Hematopoietic multipotent progenitor cell (in vitro differentiated cells): Measurements from ENCODE around the gene RAB6C. TPM values are rescaled to one million over a fixed set of nuclear protein-coding genes. Genes with fewer than 3 reads are reported as not detected.
"Not testable (repeated sequence)": the region's sequence is repeated elsewhere in the genome, so short reads cannot be mapped to it uniquely, and the experiment has no call there.

Source experiments
- DNase-seq, 3 donors: peaks; one replicate each; pipeline ENCODE4 v3.0.0-alpha.2; 2011 to 2015; ENCODE audit warnings: low read depth in 2 of 3, low spot score in 2 of 3
- total RNA-seq: library from RNA; depleted of rRNA; stranded (reverse); fragments of >200 nt; gene quantifications from one replicate; pipeline ENCODE4 v1.2.3, GENCODE V29; 2012

The RAB6C gene
- total RNA-seq, 1 donor, result under 0.01 TPM

GRCh38 chr2:129992415-129993006, 13.0 kb downstream of the RAB6C start:
- DNase-seq, result not testable (repeated sequence)

GRCh38 chr2:129993151-129993550, 13.7 kb downstream of the RAB6C start:
- DNase-seq, result not testable (repeated sequence)

- DNase-seq, result not testable (repeated sequence)
Measured at GRCh38 chr2:129996657-129997237, 17.3 kb downstream of the RAB6C start.

- DNase-seq, result not testable (repeated sequence)
Measured at GRCh38 chr2:129998771-129999170, 19.3 kb downstream of the RAB6C start.

GRCh38 chr2:130005862-130006261, 26.4 kb downstream of the RAB6C start:
- DNase-seq, result not testable (repeated sequence)

GRCh38 chr2:130016701-130017100, 37.2 kb downstream of the RAB6C start:
- DNase-seq, result not testable (repeated sequence)

GRCh38 chr2:130019402-130019801, 39.9 kb downstream of the RAB6C start:
- DNase-seq, result no peak

GRCh38 chr2:130020069-130020468, 40.6 kb downstream of the RAB6C start:
- not testable (repeated sequence) for DNase-seq

- DNase-seq, result not testable (repeated sequence)
Measured at GRCh38 chr2:130025931-130026330, 46.5 kb downstream of the RAB6C start.

Other genes starting within 250 kb of the RAB6C start
- under 0.01 TPM for gene POTEF, start 149.6 kb downstream of the RAB6C start, total RNA-seq
- not detected for gene CCDC74B, start 165.4 kb downstream of the RAB6C start, total RNA-seq
- gene SMPD4, start 201.9 kb downstream of the RAB6C start, total RNA-seq, result 31.0 TPM
- gene MZT2B, start 202.6 kb downstream of the RAB6C start, total RNA-seq, result 247 TPM
- not detected for gene TUBA3E, start 218.8 kb downstream of the RAB6C start, total RNA-seq